GM15510 (cell line): ENCODE measurements around the gene PSME3IP1.

Source experiments
- POLR2A ChIP-seq: IDR thresholded peaks from 3 replicates; pipeline ENCODE4 v1.6.1; 2011; ENCODE audit warnings: borderline replicate concordance; ENCODE audit not compliant: insufficient read length; ENCODE audit errors: extremely low read depth

The PSME3IP1 gene

GRCh38 chr16:57184887-57185445 is 873 bp downstream of the PSME3IP1 start:
- TF ChIP-seq POLR2A = no peak

- no peak for TF ChIP-seq POLR2A
These were observed 1.7 kb downstream of the PSME3IP1 start for GRCh38 chr16:57184113-57184512.

GRCh38 chr16:57179215-57179828 is 6.5 kb downstream of the PSME3IP1 start:
- no peak for TF ChIP-seq POLR2A

GRCh38 chr16:57178793-57179212 is 7.0 kb downstream of the PSME3IP1 start:
- TF ChIP-seq POLR2A = no peak

- TF ChIP-seq POLR2A = no peak
These were observed 7.6 kb downstream of the PSME3IP1 start for GRCh38 chr16:57178196-57178595.

GRCh38 chr16:57175896-57176295 is 9.9 kb downstream of the PSME3IP1 start:
- TF ChIP-seq POLR2A = no peak

GRCh38 chr16:57172721-57173290 is 13.0 kb downstream of the PSME3IP1 start:
- TF ChIP-seq POLR2A = no peak

GRCh38 chr16:57169327-57169726 is 16.5 kb downstream of the PSME3IP1 start:
- no peak for TF ChIP-seq POLR2A

GRCh38 chr16:57167953-57168352 is 17.9 kb downstream of the PSME3IP1 start:
- no peak for TF ChIP-seq POLR2A

- TF ChIP-seq POLR2A = no peak
These were observed 18.3 kb downstream of the PSME3IP1 start for GRCh38 chr16:57167538-57167937.

- no peak for TF ChIP-seq POLR2A
These were observed 18.9 kb downstream of the PSME3IP1 start for GRCh38 chr16:57166951-57167350.

- TF ChIP-seq POLR2A = no peak
These were observed 19.4 kb downstream of the PSME3IP1 start for GRCh38 chr16:57166451-57166850.

- TF ChIP-seq POLR2A = no peak
These were observed 19.9 kb downstream of the PSME3IP1 start for GRCh38 chr16:57165938-57166337.

GRCh38 chr16:57165483-57165882 is 20.4 kb downstream of the PSME3IP1 start:
- no peak for TF ChIP-seq POLR2A

GRCh38 chr16:57163842-57164241 is 22.0 kb downstream of the PSME3IP1 start:
- no peak for TF ChIP-seq POLR2A

GRCh38 chr16:57159447-57159846 is 26.4 kb downstream of the PSME3IP1 start:
- no peak for TF ChIP-seq POLR2A
